Ureter (tissue), 1 donor: Measurements from ENCODE around the gene BLCAP. TPM values are rescaled to one million over a fixed set of nuclear protein-coding genes. Genes with fewer than 3 reads are reported as not detected.
"Not testable (repeated sequence)": the region's sequence is repeated elsewhere in the genome, so short reads cannot be mapped to it uniquely, and the experiment has no call there.

Source experiments
- DNase-seq: peaks from one replicate; pipeline ENCODE4 v3.0.0-alpha.2; 2020; ENCODE audit warnings: low spot score
- total RNA-seq: library from RNA; stranded (reverse); gene quantifications from one replicate; pipeline ENCODE4 v1.2.4, GENCODE V29; 2023
- donor health status: DM: yes; HTN: yes; CAD: no.

BLCAP gene
- total RNA-seq, 1 donor from 2014 or later, result 178 TPM

DNA sequence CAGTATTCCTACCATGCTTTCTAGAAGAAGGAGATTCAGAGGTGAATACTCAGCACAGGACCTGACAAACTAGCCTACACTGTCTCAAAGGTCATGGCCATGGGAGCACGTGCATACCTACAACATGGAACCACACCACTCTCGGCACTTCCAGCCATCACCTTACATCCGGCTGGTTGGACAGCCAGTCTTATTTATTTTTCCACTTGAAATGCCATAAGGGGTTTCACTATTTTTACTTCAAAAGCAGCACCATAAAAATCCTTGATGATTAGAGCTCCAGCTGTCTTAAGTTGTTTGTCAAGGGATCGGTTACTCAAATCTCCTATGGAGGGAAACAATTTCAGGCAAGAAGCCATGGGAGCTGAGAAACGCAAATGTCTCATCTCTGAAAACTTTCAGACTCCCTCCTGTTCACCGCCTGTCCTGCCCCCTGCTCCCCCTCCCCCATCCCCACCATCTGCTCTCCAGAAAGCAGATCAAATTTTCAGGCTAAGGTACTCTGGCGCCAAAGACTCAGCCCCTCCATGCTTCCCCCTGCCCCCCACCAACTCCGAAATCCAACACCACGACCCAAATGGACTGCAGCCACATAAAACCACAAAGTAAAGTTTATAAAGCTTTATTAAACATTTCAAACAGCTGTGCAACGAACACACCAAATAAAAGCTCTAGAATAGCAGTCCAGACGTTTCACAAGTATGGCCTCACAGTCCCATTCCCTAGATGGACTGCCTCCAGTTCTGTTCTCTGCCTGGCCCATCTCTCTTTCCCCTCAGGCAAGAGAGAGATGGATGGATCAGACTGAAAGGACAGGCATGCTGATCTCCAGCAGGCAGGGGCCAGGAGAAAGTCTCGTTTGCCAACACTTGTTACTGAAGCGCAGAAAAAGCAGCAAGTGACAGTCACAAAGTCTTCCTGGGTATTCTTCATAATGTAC is 10.6 kb downstream of the BLCAP start:
- no peak for DNase-seq

DNA sequence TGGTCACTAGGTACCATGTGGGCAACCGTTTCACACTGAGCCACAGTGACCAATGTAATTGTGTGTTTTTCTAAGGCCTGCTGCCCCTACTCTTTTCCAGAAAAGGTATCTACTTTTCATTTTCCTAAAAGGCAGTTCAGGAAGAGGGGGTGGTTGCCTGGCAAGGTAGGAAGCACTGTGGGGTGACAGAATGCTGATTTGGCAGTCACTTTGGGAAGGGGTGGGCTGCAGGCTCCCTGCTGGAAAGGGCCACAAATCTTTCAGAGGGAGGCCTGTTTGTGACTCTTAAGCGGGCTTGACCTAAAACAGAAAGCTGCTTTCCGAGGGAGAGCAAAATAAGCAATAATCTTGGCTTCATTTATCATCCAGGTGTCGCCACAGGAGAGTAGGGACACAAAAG is 11.8 kb downstream of the BLCAP start:
- no peak for DNase-seq

DNA sequence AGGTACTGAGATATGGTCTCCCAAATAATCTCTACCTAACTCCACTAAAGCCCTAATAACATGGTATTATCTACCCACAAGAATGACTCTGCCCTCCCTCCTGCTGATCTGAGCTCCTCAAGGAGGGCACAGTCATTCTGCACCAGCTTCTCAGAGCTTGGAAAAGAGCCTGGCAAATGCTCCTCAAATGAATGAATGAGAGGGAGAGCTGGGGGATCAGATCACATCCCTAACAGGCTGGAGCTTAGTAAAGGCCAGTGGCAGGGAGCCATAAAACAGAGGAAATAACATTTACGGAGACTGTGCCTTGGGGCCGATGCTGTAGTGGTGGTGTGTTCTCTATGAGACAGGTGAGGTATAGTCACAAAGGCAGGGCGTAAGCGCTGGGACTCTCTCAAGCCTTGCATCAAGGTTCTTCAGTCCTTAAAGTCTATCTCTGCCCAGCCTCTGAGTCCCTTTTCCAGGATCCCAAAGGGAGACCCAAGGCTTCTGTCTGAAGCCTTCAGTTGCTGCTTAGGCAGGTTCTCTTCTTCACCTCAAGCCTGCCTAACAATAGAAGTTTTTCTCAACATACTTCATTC is 13.8 kb downstream of the BLCAP start:
- DNase-seq, result no peak

DNA sequence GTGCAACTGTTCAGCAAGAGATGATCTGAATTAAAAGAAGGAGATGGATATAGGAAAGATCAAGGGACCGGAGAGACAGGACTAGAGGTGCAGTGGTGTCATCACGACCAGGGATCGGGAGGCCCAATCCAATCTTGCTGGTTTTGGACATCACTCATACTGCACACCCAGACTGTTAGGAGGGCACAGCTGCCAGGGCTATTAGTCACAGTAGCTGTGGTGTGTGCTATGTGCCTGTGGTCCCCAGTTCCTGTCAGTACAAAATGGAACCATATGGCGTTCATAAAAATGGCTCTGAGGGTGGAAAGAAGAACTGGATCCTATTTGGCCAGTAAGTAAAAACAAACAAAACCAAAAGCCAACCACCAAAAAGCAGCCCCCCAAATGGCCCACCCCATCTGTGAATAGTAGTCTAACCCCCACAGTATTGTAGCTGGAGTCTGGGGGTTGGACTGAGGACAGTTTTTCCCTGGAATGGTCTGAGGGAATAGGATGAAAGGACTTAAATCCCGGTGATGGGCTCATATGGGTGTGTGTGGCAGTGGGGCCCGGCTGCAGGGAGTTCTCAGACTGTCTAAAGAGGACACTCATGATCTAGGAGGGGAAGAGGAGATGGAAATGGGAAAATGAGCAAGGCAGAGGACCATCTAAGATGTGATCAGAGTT is 15.9 kb downstream of the BLCAP start:
- no peak for DNase-seq

DNA sequence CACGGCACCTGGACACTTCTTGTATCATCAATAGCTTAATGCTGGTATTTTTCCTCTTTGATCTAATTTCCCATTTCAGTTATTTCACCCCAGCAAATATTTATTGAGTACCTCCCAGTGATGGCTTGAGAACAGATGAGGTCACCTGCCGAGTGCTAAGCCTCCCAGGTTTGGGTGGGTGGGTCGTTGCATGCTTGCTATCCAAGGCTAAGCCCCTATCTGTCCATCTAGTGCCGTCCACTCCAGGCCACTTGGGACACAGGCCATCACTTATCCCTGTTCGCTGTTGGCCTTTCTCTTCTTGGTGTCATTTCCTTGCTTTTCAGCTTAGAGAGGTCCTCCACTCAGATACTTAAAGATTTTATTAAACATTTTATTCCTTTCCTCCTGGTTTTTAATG is 17.4 kb downstream of the BLCAP start:
- no peak for DNase-seq

DNA sequence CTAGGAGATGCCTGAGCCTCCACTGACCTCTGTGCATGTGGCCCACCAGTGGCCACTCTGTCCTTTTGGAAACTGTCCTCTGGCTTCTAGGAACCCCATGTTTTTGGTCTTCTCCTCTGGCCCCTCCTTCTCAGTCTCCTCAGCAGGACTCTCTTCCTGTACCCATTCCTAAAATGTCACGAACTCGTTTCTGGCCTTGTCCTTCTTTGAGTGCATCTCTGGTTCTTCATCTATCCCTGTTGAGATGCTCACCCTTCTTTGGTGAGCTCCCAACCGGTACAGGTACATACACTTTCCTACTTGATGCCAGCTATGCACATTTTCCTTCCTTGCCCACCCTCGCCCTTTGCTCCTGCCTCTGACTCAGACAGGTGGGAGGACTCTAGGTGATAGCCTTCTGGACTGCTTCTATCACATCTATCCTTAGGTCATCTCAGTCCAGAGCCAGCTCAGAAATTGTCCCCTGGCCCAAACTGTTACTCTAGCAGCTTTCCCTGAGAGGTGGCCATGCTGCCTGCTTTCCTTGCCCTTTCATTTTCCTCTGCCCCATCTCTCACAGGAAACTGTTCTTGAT is 21.4 kb downstream of the BLCAP start:
- DNase-seq, result no peak

DNA sequence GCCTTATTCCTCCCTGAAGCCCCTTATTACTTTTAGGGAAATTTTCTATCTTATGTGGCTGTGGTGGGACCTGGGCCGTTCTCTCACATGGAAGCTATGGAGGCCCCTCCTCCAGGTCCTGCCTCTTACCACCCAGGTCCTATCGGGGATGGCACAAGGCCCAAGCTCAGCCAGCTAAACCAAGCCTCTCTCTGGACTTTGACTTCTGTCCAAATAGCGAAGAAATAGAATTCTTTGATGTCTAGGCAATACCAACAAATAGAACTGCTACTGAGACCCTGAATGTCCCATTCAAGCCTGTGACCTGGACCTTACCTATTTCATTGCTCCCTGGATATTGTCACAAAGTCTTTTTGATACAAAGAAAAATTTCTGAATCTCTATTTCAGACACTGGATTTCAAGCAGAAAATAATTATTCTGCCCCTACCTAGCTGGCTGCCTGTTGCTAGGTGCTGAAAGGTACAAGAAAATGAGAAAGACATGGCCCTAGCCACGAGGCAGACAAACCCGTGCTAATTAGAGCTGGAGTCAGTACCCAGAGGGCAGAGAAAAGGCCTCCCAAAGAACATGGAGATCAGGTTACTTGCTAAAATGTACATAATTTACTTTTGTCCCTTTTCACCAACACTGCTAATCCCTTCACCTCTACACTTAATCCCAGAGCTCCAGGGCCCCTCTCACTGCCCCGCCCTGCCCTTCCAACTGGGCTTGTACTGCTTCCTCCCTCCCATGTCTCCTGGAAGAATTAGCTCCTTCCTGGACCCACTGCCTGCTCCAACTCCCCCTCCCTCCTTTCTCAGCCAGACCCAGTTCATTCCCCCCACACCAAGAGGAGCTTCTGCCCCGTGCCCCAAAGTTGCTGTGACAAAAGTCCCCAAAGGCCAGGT is 22.2 kb downstream of the BLCAP start:
- DNase-seq, result no peak

DNA sequence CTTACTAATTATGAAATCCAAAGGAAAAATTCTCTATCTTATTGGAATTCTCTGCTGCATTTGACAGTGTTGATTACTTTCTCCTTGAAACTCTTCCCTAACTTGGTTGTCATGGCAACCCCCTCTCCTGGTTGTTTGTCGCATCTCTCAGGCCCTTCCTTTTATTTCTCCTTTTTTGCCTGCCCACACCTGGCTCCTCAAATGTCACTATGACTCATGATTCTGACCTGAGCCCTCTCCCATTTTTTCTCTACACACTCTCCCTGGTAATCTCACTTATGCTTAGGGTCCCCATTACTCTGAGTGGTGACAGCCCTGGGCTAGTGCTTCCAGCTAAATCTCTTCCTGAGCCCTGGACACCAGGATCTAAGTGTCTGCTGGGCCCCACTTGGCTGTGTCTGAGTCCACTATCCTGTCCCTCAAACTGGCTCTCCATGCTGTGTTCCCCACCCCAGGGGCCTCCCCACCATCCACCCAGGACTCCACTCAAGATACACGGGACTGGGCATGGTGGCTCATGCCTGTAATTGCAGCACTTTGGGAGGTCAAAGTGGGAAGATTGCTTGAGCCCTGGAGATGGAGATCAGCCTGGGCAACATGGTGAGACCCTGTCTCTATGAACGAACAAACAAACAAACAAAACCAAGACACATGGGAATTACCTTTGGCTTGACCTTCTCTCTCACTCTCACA is 23.1 kb downstream of the BLCAP start:
- no peak for DNase-seq

DNA sequence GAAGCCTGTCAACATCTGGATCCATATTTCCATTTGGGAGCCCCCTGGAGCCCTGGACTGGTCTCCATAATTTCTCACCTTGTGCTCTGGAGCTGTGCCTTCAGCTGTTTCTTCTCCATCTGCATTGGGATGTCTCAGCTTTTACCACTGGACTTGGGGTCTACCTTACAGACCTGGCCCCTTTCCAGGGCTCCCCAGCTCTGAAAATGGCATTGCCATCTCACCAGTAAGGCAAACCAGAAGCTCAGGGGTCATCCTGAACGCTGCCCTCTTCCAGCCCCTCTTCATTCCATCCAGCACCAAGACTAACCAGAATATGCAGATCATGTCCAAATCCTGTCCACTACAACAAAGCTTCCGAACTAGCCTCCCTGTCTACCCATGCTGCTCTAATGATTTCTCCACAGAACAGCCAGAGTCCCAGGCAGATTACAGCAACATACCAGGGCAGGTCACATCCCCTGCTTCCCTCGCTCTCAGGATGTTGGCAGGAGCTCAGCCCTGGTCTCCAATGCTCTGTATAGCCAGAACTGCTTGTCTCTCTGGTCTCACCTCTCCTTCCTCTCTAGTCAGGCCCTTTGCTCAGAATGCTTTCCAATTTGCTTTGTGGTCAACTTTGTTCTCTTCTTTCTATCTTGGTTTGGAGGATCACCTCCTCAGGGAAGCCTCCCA is 24.3 kb downstream of the BLCAP start:
- DNase-seq, result no peak

DNA sequence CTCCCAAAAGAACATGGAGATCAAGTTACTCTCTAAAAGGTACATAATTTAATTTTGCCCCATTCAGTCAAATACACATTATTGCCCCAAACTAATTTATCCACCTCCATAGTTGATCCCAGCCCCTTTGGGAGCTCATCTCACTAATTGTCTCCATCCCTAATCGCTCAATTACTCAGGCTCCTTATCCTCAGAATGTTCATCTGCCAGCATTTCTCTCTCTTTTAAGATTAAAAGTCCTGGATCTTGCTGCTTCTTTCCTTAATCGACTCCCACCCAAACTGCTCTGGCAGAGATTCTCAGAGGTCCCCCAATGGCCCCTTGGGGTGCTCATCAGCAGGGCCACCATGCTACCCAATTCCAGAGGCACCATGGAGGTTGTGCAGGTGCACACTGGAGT is 25.0 kb downstream of the BLCAP start:
- no peak for DNase-seq

DNA sequence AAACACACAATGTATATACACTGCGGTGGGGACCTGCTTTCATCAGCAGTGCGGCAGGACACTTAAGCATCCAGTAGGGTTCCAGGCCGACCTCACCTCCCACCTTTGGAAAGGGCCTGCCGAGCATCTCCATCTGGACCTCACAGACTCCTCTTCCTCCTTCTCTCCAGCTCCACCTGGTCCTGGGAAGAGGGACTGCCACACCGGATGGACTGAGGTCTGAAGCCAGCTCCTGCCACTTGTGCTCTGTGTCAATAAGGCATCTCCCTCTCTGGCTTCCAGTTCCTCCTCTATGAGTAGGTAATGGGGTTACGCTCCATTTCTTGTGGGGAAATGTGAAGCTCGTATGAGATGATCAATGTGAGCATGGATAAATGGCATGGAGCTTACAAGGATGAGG is 25.7 kb downstream of the BLCAP start:
- DNase-seq, result no peak

DNA sequence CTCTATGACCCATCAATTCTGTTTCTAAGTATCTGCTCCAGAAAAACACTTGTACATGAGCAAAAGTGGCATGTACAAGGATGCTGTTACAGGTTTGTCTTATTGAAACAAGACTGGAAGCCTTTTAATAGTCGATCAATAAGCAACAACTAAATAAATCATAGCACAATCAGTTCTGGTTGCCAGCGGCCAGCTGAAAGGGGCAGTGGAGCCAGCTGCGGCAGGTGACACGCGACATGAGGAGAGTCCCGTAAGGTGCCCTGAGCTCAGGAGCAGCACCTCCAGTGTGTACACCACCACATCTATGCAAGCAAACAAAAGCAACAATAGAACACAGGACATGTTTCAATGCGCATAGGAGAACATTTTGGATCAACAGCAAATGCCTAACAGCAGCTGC is 27.4 kb downstream of the BLCAP start:
- DNase-seq, result no peak

DNA sequence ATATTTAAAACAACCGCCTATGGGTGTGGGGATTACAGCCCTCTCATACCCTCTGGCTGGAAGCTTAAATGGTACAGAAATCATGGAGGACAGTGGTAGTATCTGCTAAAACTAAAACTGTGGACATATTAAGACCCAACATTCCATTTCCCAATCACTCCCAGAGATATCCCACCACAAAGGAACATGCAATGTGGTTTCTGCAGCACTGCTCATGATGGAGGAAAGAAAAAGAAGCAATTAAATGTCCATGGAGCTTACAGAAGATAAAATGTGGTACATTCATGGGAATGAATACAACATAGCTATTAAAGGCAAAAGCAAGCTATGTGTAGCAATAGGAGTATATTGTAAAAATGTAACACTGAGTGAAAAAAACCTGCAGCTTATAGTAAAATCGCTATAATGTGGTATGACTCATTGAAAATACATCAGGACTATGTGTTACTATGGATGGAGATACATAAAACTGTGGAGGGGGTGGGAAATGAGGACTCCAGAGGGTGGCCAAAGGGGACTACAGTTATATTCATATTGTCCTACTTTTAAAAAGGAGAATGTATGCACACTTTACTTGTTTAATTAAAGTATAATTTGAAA is 29.5 kb downstream of the BLCAP start:
- DNase-seq, result no peak

DNA sequence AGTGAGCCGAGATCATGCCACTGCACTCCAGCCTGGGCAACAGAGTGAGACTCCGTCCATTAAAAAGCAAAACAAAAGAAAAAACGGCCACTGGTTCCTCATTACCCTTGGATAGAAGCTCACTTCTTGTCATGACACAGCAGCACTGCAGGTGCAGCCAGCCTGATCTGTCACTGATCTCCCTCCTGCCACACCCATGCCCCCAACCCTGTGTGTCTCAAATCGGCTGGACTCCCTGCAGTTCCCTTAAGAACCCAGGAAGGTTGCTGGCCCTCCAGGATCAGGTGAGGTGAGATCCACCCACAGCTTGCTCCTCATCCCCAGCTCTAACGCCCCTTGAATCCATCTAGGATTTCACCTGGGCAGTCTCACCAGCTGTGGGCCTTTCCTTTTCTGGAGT is 32.9 kb downstream of the BLCAP start:
- DNase-seq, result no peak

DNA sequence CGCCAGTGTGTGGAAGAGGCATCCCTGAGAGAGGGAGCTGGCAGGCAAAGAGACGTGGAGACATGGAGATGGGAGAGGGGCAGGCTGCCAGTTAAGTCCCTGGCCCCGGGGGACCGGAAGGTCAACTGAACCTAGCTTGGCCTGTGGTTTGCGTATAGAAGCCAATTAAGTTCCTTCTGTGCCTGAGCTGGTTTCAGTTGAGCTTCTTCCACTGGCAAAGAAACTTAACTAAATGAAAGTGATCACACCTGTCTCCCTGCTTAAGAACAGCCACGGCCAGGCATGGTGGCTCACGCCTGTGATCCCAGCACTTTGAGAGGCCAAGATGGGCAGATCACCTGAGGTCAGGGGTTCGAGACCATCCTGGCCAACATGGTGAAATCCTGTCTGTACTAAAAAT is 33.4 kb downstream of the BLCAP start:
- DNase-seq, result no peak

DNA sequence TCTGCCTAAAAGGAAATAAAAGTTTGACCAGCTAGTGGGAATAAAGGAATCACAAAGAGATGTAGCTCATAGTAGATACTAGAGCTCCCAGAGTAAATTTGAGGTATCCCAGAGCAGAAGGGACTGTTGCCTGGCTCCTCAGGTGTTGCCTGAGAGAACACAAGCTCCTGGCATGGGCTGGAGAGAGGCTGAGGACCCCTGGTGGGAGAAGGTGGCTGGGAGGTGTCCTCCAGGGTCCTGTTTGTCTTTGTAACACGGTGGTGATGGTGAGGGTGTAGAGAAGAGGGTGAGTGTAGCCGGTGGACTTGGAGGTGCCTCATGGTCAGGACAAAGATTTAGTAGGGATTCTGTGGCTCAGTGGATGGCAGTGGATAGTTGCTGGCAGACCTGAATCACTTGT is 34.7 kb downstream of the BLCAP start:
- no peak for DNase-seq

DNA sequence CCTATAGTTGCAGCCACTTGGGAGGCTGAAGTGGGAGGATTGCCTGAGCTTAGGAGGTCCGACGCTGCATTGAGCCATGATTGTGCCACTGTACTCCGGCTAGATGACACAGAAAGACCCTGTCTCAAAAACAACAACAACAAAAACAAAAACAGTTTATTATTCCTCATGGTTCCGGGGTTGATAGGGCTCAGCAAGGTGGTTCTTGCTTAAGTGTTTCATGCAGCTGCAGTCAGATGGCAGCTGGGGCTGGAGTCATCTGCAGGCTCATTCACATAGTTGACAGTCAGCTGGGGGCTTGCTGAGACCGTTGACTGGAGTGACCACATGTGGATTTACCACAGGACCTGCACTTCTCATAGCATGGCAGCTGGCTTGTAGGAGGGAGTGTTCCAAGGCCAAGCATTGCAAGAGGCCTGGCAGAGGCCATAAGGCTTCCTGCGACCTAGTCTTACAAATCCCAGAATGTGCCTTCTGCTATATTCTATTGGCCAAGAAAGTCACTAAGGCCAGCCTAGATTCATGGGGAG is 35.5 kb downstream of the BLCAP start:
- DNase-seq, result no peak

DNA sequence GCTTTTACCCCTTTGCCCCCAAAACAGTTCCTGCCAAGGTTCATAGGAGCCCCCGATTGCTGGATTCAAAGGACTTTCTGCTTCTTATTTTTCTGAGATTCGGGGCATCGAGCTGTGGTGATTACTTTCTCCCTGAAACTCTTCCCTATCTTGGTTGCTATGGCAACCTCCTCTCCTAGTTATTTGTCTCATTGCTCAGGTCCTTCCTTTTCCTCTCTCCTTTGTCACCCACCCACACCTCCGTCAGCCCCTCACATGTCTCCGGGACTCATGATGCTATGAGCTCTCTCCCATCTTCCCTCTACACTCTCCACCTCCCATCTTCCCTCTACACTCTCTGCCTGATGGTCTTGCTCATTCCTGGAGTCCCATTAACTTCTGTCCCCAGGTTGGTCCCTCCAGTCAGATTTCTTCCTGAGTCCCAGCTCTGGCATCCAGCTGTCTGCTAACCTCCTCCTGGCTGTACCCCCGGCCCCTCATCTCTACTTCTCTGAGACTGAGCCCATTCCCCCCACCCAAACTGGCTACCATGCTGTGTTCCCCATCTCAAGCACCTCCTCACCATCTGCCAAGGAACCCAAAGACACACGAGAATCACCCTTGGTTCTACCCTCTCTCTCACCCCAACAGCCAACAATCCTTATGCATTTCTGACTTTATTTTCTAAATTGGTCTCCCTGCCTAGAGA is 36.9 kb downstream of the BLCAP start:
- no peak for DNase-seq

DNA sequence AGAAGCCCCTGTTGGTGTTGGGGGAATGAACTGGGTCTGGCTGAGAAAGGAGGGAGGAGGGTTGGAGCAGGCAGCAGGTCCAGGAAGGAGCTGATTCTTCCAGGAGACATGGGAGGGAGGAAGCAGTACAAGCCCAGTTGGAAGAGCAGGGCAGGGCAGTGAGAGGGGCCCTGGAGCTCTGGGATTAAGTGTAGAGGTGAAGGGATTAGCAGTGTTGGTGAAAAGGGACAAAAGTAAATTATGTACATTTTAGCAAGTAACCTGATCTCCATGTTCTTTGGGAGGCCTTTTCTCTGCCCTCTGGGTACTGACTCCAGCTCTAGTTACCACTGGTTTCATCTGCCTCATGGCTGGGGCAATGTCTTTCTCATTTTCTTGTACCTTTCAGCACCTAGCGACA is 41.5 kb downstream of the BLCAP start:
- not testable (repeated sequence) for DNase-seq
